HPDE6-E6E7 (cell line): ENCODE results near the gene SIDT2.
"Not testable (repeated sequence)": the region's sequence is repeated elsewhere in the genome, so short reads cannot be mapped to it uniquely, and the experiment has no call there.

Experiments used
- DNase-seq: peaks from one replicate; pipeline ENCODE4 v3.0.0; 2011; ENCODE audit warnings: missing footprints; ENCODE audit errors: extremely low spot score

Gene SIDT2

GRCh38 chr11:117172724-117173421 is 5.7 kb upstream of the SIDT2 start:
- DNase-seq: no peak

DNA sequence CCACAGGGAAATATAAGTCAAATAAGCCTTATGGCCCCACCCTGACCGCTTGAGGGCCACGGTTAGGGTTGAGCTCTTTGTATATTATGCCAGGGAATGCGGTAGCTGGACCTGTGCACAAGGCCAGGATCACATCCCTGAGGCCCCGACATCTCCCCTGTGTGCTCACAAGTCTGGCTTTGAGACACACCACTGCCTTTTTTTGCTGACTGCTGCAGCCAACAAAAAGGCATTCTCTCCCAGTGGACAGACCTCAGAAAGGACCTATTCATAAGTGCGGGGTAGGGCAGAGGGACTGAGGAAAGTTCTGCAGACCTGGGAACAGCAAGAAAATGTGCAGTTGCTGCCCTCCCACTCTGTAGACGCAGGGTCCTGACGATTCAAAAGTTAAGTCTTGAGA is 3.4 kb upstream of the SIDT2 start:
- DNase-seq: no peak

DNA sequence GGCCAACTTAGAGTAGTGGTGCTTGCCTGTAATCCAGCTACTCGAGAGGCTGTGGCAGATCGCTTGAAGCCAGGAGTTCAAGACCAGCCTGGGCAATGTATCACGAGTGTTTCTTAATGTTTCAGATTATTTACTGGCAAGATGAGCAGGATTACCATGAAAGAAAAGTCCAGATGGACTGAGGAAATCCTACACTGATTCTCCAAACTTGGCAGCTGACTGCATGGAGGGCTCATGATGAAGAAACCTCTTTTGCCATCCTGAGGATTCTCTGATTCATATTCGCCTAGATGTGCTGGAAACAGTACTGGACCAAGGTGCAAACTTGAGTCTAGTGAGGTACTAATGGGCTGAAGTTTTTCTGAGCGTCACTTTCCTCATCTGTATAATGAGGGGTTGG is 2.8 kb upstream of the SIDT2 start:
- DNase-seq: no peak

DNA sequence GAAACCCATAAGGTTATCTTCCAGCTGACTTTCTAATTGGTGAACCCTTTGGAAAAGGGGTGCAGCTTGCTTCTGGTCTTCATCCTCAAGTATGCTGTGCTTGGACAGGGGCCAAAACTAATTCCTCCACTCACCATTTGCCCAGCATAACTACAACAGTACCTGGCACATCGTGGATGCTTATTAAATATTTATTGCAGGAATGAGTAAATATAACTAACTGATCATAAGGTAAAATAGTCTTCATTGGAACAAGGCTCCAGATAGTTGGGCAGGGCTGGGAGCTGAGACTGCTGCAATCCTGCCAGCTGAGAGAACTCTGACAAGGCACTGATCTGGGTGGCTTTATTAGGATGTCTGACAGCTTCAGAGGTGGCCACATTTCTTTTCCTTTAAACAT is 2.4 kb upstream of the SIDT2 start:
- DNase-seq: no peak

DNA sequence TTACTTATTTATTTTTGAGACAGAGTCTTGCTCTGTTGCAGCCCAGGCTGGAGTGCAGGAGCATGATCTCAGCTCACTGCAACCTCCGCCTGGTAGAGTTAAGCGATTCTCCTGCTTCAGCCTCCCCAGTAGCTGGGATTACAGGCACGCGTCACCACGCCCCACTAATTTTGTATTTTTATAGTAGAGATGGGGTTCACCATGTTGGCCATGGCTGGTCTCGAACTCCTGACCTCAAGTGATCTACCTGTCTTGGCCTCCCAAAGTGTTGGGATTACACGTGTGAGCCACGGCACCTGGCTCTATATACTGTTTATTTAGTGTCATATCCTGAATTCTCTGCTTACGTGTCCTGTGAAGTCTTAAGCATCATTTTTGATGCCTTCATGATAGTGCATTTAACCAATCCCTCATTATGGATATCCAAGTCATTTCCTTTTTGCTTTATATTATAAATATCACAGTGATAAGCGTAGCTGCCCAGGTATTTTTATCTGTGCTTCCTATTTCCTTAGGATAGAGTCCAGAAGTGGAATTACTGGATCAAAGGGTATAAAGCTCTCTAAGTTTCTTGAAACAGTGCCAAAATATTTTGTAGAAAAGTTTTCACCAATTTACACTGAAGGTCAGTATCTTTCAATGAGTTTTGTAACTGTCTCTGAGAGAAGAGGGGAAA is 871 bp upstream of the SIDT2 start:
- DNase-seq: no peak

DNA sequence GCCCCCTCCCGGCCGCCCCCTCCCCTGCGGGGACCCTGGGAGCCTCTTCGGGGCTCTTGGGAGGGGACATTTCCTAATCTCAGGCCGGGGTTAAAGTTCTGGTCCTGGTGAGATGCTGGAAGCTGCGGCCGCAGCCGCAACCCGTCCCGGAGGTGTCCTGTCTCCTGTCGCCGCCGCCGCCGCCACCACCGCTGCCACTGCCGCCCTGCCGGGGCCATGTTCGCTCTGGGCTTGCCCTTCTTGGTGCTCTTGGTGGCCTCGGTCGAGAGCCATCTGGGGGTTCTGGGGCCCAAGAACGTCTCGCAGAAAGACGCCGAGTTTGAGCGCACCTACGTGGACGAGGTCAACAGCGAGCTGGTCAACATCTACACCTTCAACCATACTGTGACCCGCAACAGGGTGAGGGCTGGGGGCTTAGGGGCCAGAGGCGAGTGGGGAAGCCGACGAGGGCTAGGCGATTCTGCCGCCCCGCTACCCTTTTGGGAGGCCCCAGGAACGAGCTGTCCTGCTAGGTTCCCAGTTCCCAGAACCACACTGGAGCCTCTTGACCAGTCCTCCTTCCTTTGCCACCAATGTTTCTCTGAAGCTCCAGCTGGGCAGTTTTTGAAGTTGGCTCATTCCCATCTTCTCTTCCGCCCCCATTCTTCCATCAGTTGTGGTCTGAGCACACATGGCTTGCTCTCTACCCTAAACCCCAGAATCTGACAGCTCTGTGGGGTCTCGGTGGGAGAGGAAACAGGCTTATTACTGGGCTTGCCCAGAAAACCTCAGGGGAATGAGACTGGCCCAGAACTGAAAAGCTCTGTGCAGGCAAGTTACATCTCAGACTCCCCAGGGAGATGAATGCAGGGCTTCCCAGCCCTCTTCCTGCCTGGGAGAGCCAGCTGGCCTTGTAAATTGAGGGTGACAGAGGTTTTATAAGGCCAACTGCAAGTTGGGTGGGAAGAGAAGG is 781 bp downstream of the SIDT2 start:
- no peak for DNase-seq

DNA sequence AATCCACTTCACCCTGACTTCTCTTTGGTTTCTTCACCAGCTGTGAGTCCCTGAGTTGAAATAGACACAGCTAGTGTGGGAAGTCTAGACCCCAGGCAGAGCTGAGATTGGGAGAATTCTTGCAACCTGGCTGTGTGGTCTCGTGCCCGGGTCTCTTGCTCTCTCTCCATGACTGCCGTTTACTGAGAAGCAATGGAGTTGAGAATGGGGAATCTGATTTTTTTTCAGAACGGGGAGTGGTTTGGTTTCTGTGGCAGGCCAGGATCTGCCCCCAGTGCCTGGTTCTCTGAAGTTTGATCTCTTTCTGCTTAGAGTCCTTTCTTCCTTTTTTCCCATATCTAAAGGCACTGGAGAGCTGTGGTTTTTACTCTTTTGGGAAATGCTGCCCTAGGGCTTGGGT is 1.5 kb downstream of the SIDT2 start:
- no peak for DNase-seq

DNA sequence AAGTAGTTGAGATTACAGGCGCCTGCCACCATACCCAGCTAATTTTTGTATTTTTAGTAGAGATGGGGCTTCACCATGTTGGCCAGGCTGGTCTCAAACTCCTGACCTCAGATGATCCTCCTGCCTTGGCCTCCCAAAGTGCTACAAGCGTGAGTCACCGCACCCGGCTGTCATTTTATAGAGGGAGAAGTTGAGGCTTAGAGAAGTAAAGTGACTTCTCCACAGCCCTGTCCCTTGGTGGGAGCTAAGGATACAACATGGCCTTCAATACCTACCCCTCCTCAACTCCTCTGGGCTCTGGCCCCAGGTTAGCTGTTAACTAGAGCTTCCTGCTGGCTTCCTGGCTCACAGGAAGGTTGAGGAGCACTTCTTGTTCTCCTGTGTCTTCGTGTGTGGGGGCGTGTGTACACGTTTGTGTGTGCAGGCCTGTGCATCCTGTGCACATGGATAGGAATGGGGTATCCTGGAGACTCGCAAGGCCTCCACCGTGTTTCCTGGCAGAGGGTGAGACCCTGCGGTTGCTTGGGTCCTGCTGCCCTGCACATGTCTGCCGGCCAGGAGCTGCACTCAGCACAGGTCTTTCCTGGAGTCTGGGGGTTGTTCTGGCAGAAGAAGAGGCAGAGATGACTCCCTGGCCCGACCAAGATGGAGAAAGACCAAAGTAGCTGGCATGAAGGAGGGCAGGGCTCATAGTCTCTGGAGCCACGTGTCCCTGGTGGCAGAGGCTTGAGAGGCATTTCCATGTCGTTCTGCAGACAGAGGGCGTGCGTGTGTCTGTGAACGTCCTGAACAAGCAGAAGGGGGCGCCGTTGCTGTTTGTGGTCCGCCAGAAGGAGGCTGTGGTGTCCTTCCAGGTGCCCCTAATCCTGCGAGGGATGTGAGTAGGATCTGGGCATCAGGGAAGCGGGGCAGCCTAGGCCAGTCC is 2.4 kb downstream of the SIDT2 start:
- no peak for DNase-seq

DNA sequence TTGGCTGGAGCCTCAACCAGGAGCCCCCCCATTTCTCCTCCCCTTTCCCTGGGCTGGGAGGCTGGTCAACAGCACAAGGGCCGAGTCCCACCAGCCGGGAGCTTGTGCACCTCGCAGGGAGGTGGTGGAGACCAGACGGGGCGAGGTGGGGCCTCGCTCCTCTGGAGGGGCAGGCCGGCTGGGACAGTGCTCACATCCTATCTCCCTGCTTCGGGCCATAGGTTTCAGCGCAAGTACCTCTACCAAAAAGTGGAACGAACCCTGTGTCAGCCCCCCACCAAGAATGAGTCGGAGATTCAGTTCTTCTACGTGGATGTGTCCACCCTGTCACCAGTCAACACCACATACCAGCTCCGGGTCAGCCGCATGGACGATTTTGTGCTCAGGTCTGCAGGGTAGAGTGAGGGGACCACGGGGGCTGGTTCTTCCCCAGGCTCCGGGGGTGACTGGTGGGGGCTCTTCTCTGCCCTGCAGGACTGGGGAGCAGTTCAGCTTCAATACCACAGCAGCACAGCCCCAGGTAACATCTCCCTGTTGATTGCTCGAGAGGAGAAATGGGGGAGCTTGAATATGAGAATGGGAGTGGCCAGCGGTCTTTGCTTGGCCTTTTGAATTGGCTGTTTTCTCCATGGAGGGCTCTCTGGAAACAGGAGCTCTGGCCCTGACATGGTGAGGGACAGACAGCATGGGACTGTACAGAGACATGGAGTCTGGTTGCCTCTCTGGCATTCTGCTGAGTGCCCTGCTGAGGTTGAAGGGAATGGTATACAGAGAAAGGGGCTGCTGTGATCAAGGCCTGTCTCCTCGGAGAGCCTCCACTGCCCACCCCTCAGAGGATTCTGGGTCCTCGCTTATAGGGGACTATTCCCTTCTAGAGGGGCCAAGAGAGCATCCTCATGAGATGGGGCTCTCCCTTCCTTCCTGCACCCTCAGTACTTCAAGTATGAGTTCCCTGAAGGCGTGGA is 3.3 kb downstream of the SIDT2 start:
- no peak for DNase-seq

DNA sequence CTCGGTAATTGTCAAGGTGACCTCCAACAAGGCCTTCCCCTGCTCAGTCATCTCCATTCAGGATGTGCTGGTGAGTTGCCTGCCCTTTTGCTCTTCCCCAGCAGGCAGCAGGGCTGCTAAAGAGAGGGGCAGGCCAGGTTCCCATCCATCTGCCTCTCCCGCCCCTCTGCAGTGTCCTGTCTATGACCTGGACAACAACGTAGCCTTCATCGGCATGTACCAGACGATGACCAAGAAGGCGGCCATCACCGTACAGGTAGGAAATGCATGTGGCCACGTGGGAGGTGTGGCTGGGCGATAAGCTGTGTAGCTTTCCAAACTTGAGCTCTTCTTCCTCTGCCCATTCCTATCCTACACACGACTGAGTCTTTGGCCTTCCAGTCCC is 4.0 kb downstream of the SIDT2 start:
- no peak for DNase-seq

DNA sequence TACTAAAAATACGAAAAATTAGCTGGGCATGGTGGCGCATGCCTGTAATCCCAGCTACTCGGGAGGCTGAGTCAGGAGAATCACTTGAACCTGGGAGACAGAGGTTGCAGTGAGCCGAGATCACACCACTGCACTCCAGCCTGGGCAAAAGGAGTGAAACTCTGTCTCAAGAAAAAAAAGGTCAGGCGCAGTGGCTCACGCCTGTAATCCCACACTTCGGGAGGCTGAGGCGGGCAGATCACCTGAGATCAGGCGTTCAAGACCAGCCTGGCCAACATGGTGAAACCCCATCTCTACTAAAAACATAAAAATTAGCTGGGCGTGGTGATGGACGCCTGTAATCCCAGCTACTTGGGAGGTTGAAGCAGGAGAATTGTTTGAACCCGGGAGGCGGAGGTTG is 4.6 kb downstream of the SIDT2 start:
- DNase-seq: not testable (repeated sequence)

GRCh38 chr11:117183724-117184349 is 5.3 kb downstream of the SIDT2 start:
- DNase-seq: no peak

DNA sequence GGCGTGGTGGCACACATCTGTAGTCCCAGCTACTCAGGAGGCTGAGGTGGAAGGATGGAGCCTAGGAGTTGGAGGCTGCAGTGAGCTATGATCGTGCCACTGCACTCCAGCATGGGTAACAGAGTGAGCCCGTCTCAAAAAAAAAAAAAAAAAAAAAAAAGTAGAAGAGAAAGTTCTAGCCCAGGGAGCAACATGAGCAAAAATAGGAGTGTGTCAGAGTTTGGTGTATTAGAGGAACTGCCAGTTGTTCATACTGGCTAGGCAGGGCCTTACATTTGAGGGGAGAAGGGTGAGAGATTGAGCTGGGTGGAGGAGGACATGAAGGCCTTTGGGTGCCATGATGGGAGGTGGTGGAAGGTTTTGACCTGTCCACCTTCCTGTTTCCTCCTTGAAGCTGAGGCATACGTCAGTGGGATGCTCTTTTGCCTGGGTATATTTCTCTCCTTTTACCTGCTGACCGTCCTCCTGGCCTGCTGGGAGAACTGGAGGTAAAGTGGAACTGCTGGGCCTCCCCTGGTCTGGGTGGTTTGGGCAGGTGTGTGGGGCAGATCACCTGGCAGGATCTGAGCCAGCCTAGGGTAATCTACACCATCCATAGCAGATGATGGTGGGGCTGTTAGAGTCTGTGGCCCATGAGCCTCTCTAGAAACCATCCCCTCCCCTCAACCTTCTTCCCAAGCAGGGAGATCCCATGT is 7.3 kb downstream of the SIDT2 start:
- no peak for DNase-seq

- no peak for DNase-seq
Observed at GRCh38 chr11:117186431-117186761, 7.9 kb downstream of the SIDT2 start.

GRCh38 chr11:117187007-117187406 is 8.5 kb downstream of the SIDT2 start:
- DNase-seq: no peak

DNA sequence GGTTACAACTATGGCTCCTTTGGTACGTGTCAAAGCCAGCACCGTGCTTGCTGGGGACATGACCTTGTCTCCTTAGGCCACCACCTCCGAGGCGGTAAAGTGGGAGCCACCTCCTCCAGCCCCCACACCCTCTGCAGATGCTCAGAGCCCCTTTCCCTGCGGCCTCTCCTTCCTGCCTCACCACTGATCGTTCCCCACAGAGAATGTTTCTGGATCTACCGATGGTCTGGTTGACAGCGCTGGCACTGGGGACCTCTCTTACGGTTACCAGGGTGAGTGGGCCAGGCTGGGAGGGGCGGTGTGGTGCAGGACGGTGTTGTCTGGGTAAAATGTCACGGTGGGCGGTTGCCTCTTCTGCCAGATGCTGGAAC is 8.9 kb downstream of the SIDT2 start:
- DNase-seq: no peak

- DNase-seq: no peak
Observed at GRCh38 chr11:117187799-117188481, 9.4 kb downstream of the SIDT2 start.

DNA sequence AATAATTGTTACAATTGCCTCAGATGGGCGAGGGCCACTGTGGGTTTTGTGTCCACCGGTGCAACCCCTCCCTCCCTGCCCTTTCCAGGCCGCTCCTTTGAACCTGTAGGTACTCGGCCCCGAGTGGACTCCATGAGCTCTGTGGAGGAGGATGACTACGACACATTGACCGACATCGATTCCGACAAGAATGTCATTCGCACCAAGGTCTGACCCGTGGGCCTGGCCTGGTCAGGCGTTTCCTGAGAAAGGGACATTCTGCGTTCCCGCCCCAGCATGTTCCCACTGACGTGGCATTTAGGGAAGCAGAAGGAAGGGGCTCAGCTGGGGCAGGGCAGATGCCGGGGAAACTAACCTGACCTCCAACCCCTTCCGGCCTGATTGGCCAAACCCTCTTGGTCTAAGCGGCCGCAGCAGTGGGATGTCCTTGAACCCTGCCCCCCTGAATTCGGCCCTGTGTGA is 10.1 kb downstream of the SIDT2 start:
- DNase-seq: no peak
